GM21360 (cell line): ENCODE results near the gene ANKRD63.

ENCODE experiments used
- ATAC-seq: cut with Tn5 transposase; IDR thresholded peaks from one replicate; pipeline ENCODE4 v1.9.1; 2021; ENCODE audit warnings: mild to moderate bottlenecking, moderate library complexity; ENCODE audit not compliant: unreplicated experiment

The ANKRD63 gene

DNA sequence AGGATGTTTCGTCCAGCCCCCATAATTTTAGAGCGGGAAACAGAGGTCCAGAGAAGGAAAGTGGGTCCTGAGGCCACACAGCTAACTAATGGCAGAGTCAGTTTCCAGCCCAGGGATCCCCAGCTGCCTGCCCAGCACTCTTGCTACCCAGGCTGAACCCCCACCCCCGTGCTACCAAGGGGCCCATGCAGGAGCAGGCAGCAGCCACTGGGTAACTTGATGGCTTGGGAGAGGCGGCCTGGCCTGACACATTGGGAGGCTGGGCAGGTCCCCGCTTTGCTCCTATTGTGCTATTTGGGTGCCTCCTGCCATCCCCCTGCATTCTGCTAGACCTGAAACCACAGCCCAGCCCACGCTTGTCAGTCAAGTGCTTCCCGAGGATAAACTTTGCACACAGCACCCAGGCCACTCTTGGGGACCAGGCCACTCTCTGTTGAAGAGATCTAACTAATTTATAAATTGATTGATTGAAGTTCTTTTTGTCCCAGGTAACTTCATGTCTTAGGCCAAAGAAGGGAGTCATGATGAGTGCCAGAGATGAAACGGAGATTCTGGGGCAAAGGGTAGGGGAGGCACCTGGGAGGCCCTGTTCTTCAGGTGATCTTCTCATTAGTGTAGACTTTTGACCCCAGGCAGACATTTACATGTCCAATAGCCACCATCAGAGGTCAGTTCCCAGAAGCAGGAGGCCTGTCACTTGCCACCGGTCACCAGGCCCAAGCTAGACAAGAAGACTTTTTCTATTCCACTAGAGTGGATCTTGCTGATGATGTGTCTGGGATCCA is 37.0 kb downstream of the ANKRD63 start:
- no peak for ATAC-seq

DNA sequence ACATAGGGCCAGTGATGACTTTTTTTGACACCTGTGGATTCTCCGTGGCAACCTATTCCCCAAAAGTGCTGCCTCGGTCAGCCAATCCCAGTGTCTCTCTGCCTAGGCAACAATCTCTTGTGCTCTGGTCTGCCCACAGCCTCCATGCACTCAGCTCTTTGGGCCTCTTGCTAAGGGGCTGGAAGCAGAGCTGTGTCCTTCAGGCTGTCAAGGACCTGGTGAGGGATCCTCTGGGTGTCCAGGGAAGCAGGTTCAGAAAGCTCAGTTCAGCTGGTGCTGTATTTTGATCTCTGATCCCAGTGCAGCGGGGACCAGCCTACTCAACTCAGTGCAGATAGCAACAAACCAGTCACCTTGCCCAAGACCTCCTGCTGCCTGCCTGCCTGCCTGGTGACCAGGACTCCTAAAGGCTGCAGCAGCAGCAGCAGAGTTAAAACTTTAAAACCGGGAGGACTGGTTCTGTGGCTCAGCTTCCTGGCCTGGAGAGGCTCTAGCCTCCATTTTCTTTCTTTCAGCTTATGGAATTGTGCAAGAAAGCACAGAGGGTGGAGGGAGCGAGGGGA is 37.8 kb downstream of the ANKRD63 start:
- ATAC-seq: no peak

DNA sequence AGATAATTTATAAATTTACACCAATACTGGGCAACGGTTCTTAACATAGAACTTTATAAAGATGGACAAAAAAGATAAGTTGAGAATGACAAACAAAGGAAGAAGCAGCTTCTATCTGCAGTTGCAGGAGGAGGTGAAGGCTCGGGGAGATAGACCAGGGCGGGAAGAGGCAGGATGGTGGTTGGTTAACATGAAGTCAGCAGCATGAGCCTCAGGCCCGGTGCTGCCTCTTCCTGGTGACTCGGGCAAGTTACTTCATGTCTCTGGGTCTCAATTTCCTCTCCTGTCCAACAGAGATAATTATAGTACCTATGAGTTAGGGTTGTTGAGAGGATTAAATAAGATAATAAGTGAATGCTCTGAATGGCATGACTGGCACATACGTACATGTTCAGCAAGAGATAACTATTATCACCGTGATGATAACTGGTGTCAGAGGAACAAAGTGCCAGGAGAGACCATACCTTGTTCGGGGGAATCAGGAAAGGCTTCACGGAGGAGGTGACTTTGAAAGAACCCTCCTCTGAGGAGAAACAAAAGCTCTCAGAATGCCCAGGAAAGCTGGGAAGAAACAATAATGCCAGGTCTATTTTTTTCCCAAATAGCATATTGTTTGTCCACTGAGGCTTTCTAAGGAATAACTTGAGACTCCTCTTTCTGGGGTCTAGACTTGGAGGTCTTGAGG is 39.6 kb downstream of the ANKRD63 start:
- no peak for ATAC-seq

DNA sequence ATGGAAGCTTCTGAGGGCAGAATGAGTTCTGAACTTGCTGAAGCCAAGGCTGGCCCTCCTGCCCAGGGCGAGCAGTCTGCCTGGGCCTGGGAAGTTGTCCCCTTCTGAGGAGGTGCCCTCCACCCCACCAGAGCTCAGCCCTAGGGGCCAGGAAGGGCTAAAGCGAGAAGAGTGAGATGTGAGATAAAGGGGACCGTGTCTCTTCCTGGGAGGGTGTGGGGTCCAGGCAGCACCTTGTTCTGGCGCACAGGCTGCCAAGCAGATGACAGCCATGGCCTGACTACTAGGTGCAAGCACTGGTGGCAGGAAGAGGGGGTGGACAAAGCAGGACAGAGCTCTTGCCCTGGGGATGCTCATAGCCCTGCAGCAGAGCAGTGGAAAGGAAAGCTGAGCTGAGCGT is 40.3 kb downstream of the ANKRD63 start:
- no peak for ATAC-seq

DNA sequence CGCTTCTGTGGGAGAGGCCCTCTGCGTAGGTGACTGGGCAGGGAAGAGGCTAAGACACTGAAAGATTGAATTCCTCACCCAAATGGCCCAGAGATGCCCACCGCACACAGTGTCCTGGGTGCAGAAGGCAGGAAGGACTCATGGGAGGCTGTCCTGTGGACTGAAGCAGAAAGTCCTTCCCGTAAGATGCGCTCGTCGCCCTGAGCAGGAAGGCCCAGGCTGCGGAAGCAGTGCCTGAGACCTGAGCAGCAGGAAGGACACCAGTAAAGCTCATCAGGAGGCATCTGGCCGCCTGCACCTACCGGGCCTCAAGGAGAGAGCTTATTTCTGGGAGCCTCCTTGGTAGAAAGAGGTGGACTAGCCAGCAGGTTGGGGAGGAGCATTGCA is 40.7 kb downstream of the ANKRD63 start:
- ATAC-seq: no peak

DNA sequence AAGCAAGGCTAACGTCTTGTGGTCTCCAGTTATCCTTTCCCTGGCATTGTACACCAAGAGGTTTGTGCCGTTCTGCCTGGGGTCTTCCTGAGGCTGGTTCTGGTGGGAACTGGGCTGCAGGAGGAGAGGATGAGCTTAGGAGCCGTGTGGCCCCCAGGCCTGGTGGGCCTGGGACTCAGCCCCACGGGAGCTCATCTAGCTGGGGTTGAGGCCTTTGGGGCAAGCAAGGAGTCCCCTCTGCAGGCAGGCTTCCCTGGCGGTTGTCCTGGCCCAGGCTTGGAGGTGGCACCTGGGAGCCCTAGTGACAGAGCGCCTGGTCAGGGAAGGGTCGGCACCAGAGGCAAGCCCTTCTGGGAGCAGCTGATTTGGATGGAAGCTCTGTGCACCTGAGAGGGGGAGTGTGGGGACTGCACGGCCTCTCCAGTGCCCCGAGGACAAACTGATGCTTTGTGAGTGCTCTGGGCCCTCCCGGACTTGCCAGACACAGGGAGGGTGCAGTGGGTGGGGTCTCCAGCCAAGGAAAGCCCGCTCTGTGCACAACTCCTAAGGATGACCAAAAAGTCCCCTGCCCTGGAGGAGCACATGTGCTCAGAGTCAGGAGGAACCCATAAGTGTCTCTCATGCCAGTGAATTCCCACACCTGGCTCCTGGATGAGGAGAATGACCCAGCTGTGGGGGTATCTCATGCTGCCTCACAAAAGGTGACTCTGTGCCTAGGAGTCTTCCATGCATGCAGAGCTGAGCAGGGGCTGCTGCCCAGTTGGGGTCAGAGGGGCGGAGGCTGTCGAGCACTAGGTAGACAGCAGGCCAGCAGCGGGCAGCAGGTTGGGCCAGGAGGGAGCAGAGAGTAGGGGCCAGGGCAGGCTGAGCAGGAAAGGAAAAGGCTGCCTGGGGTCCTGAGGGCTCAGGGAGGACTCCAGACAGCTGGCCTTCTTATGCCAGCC is 41.3 kb downstream of the ANKRD63 start:
- no peak for ATAC-seq

DNA sequence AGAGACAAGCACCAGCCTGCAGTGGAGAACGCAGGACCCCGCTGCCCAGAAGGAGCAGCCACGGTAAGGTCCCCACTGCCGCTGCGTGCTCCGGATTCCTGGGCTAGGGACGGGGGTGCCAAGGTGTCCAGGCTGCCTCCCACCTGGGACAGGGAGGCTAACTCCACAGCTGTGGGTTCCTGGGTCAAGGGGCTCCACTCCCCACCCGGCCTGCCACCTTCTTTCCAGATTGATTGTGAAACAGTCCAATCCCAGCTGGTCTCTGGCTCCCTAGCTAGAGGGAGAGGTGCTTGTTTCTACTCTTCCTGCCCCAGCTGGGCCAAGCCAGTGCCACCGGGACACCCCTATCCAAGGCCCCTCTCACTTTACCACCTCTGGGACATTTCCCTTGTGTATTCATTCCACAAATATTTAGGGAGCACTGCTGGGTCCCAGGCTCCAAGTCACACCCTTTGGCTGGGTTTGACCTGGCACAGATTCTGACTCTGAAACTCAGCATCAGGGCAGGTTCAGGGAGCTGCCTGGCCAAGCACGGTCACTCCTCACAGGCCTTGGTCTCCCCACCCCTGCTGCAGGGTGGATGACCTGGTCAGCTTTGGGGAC is 42.1 kb downstream of the ANKRD63 start:
- ATAC-seq: no peak

DNA sequence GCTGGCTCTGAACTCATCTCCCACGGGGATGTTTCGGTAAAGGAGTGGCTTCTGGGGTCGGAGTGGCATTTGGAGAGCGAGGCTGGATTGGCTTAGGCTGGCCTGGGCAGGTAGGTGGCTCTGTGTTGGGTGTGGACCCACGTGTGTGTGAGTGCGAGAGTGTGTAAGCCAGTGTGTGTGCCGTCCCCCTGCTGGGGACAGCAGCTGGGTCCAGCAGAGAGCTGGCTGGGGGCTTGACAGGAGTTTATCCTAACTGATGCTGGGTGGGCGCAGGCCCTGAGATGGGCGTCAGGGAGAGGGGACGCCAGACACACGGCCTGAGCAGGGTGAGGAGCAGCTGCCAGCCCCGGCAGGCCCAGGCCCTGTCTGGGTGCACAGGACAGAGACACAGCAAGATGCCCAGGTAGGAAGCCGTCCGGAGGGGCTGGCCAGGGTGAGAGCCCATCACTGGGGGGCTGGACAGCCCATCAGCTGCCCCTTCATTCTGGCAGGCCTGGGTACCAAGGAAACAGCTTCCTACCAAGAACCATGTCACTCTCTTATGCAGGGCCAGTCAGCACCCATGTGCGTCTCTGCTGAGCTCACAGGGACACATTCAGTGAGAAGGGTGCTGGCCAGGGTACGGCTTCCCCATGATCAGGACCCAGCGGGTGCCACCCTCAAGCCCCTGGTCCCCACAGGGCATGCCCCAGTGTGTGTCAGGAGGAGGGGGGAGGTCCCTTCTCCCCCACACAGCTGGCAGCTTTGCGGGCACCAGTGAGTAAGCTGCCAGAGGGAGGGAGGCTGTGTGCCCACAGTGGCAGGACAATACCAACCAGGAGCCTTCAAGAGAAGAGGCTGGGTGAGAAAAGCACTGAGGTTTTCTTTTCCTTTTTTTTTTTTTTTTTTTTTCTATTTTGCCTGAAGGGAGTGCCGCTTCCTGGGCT is 42.9 kb downstream of the ANKRD63 start:
- no peak for ATAC-seq

DNA sequence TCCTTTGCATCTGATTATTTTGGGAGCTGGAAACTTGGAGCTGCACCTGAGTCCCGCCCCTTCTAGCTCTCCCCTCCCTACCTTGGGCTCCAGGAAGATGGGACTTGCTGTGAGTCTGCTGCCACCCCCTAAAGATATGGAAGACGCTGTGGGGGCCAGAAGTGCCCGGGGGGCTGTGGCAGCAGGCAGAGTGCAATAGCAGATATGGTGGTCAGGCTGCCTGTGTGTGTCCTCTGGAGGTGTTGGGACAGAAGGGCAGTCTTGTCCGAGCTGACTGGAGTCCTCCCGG is 43.5 kb downstream of the ANKRD63 start:
- no peak for ATAC-seq

DNA sequence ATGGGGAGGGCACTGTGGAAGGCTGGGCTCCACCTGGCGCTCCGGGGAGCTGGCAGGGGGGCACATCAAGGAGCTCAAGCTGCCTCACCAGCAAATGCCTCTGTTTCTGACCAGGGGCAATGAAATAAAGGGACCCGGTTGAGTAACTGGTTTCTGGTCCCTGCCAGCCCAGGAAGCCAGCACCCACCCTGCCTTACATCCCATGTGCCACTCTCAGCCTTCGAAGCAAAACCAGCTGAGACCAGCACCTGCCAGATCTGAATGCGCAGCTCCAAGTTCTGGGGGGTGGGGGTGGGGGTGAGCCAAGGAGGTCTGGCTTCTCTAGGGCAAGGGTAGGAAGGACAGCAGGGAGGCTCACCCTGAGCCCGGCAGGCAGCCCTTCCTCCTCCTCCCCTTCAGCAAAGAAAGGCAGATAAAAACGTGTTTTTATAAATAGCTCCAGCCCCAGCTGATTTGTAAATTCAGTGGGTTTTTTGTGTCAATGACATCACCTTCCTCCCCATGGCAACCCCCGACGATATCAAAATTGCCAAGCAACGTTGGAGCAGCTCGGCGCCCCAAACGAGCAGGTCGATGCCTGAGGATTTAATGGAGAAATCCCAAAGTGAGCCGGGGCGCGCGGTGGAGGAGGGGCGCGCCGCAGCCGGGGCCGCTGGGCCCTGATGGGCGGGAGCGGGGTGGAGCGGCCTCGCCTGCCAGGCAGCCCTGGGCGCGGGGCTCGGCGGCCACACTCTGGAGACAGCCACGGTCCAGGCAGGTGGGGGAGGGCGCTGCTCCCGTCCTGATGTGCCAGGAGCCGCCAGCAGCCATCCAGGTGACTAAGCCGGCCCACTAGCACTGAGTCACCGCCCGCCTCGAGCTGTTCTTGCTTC is 44.1 kb downstream of the ANKRD63 start, which contains the start of gene PAK6:
PAK6 (plus strand) TSS at position 532 of the 872 bp plus-strand sequence. CDS start 25,723 bp downstream, outside the sequence.
- no peak for ATAC-seq

DNA sequence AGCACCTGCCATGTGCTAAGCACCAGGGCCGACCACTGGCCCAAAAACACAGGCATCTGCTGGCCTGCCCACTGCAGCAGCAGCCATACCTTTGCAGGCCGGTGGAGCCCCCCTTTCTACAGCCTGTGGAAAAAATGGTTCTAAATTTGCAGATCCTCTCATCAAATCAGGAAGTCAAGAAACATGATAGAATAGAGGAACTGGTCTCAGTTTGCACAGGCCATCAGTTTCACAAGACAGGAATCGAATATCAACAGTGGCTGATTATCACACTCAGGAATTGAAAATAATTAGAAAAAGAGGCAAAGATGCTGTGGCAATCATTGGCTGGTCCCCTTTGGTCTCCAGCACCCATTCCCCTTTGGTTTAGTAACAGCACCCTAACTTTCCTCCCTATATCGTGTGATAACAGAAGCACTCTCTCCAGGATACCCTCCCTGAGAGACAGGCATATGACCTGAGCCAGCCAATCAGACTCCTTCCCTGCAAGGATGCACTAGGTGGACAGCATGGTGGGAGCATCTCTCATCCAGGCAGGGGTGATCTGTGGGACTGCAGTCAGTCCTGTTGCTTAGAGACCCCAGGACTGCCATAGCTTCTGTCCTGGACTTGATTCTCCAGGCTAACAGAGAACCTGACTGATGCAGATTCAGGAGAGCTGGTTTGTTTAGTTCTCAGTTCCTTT is 47.5 kb downstream of the ANKRD63 start:
- no peak for ATAC-seq

DNA sequence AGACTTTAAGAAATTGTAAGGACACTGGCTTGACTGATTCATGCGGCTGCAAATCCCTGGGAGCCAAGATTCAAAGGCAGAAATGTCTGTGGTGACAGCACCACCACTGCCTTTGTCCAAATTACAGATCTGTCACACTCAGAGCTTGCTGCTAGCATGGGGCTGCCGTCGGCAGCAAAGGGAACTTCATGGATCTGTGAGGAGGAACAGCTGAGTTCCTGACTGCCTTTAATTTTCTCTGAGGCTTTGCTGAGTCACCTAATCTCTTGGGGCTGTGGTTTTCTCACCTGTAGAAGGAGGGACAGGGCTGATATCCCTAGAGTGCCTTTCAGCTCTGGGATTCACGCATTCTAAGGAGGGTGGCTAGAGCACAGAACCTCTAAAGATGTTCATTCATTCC is 48.1 kb downstream of the ANKRD63 start:
- ATAC-seq: no peak

DNA sequence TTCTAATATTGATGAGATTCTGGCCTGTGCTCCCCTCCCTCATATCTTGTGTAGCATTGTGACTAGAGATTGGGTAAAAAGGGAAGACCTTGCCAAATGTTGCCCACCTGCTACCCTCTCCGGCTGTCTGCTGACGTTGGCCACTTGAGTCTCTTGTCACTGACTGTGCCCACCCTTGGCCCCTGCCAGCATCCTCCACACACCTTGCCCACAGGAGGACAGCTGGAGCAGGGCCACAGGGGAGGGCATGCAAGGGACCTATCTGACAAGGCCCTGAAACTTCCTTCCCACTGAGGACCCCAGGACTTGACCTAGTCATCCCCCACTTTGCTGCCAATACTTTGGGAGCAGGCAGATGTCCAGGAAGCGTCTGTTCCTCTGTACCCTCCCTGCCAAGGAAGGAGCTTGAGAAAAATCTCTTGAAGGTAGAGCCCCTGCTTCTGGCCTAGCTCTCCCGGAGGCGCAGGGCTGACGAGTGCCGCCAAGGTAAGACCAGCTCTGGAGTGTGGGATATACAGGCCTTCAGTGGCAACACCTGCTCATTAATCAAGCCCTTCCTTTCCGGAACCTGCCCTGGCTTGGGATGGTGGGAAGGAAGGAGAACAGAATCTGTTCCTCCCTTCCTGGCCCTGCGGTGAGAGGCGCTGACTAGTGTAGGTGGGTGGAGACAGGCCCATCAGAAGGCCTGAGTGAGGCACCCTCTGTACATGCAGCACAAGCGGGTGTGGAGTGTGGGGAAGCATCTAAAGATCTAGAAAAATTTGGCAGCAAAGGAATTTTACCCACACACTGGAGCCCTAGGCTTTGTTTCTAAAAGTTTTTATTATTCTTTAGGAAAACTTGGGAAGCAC is 48.9 kb downstream of the ANKRD63 start:
- no peak for ATAC-seq

DNA sequence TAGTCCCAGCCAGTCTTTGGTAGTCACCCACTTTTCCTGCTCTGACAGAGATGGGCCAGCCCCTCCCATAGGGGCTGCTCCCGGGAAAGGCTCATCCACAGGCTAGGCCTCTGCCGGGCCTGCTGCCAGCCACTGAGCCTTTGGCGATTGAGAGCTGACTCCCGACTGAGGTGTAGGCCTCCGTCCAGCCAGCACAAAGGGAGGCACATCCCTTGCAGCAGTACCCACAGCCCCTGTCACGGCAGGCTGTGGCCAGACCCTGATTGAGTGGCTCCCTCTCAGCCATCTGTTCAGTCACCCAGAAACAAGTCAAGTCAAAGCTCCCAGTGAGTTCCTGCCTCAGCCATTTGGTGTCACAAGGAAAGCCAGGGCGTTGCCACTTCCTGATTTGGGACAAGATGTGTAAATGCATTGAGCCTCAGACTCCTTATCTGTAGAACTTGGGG is 50.2 kb downstream of the ANKRD63 start:
- ATAC-seq: no peak
